Lower leg skin (tissue), 3 donors: ENCODE data around the gene CD36.

Experiments
- POLR2A ChIP-seq, 2 donors: fragments of 450-650 bp; IDR thresholded peaks; one replicate each; pipeline ENCODE4 v1.6.1; 2016 to 2017; ENCODE audit warnings: antibody characterized with exemption in 2 of 2, mild to moderate bottlenecking in 1 of 2, moderate library complexity in 1 of 2
- TF ChIP-seq, protein P1 (sequence below), 3 donors: fragments of 450-650 bp; IDR thresholded peaks; one replicate each; pipeline ENCODE4 v1.5.1; 2016; ENCODE audit warnings: antibody characterized with exemption in 3 of 3, mild to moderate bottlenecking in 3 of 3, moderate library complexity in 2 of 3

DNA sequence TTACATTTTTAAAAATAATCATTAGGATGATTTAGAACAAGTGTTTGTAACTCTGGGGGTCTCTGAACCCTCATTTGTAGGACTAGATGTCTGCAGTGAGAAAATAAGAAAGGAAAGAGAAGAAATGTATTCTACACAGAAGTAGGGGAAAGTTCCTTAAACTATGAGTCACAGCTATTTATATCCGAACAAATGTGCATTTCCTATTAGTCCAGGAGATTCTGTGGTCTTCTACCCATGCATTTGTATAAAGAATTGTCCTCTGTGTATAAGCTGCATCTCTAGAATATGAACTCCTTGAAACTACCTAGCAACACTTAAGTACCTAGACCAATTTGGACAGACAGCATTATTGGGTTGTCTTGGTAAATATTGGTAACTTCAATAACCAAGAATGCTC is 15.9 kb upstream of the CD36 start:
- TF ChIP-seq, protein P1, sequence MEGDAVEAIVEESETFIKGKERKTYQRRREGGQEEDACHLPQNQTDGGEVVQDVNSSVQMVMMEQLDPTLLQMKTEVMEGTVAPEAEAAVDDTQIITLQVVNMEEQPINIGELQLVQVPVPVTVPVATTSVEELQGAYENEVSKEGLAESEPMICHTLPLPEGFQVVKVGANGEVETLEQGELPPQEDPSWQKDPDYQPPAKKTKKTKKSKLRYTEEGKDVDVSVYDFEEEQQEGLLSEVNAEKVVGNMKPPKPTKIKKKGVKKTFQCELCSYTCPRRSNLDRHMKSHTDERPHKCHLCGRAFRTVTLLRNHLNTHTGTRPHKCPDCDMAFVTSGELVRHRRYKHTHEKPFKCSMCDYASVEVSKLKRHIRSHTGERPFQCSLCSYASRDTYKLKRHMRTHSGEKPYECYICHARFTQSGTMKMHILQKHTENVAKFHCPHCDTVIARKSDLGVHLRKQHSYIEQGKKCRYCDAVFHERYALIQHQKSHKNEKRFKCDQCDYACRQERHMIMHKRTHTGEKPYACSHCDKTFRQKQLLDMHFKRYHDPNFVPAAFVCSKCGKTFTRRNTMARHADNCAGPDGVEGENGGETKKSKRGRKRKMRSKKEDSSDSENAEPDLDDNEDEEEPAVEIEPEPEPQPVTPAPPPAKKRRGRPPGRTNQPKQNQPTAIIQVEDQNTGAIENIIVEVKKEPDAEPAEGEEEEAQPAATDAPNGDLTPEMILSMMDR (IDR thresholded peaks at IDR 0.05) = no peak
- TF ChIP-seq POLR2A (IDR thresholded peaks at IDR 0.05) = no peak
